ENCODE results near the gene PCDHGA1. TPM values are rescaled to one million over a fixed set of nuclear protein-coding genes. Genes with fewer than 3 reads are reported as not detected.

Gene PCDHGA1
- total RNA-seq, 1 experiment from 2014 or later, result 0.63 TPM

- H3K23ac ChIP-seq (ENCODE audit: insufficient read length, low read depth, low read length), result no peak overlapping the region
- no peak overlapping the region for H2AK5ac ChIP-seq (ENCODE audit: insufficient read length, low read length)
- no peaks in the 10 kb centered on the region; the same call in 1 of the 2 replicates for H3K79me2 ChIP-seq (ENCODE audit: insufficient read depth, low read length)
- no peaks in the 10 kb centered on the region for H3K9me3 ChIP-seq (ENCODE audit: control insufficient read depth, low read depth, low read length)
- Mint-ChIP-seq H3K9me3 (peaks cover 14 to 62% of the 10 kb centered on the region in 2 experiments; a peak in 4 of 5 replicates), H3K4me1 (no peaks in the 10 kb centered on the region), H3K36me3 (ENCODE audit: insufficient read depth in 1 of 3, low read depth in 3 of 3) (peaks cover 0 to 6% (median 0%) of the 10 kb centered on the region in 3 experiments; a peak in 3 of 7 replicates), H3K27me3 (ENCODE audit: low read depth) (no peaks in the 10 kb centered on the region), H3K4me3 (no peak overlapping the region), H3K27ac (no peak overlapping the region)
- no peak overlapping the region for H3K4ac ChIP-seq (ENCODE audit: low read depth, low read length)
- no peak for DNase-seq
- H2AFZ ChIP-seq (ENCODE audit: low read length), result no peak overlapping the region
- no peak overlapping the region for H4K91ac ChIP-seq (ENCODE audit: insufficient read length, low read depth, low read length)
- H3T11ph ChIP-seq (ENCODE audit: low read length), result no peak overlapping the region
- no peak overlapping the region for H4K8ac ChIP-seq (replicated peaks; ENCODE audit: insufficient read length, low read depth, low read length)
- H3K14ac ChIP-seq (ENCODE audit: insufficient read depth, low read length), result no peak overlapping the region
- no peak overlapping the region for H3K56ac ChIP-seq (ENCODE audit: insufficient read length, low read depth, low read length)
- no peak overlapping the region for H2BK12ac ChIP-seq (ENCODE audit: insufficient read length, low read depth, low read length)
- H2BK120ac ChIP-seq (ENCODE audit: low read depth, low read length, poor library complexity, severe bottlenecking), result no peak overlapping the region
- no peak overlapping the region for H4K5ac ChIP-seq (ENCODE audit: insufficient read length, low read depth, low read length)
- no peaks in the 10 kb centered on the region for H4K20me1 ChIP-seq (ENCODE audit: control insufficient read depth, insufficient read depth, insufficient read length)
- WGBS (ENCODE audit: extremely low coverage, insufficient read length, low lambda C conversion rate), result no CpG with 5 or more reads among the region's 1 CpG
- no peak overlapping the region for H3K27ac ChIP-seq (ENCODE audit: insufficient read length, low read depth, low read length)
- no peak overlapping the region for H3K18ac ChIP-seq (ENCODE audit: insufficient read length, low read depth, low read length)
- no peak for TF ChIP-seq CTCF (conservative IDR thresholded peaks at IDR 0.05)
- H3K27me3 ChIP-seq (ENCODE audit: insufficient read depth, low read length), result no peaks in the 10 kb centered on the region
- H3K23me2 ChIP-seq (ENCODE audit: insufficient read length, low read depth, low read length, poor library complexity, severe bottlenecking), result no peaks in the 10 kb centered on the region
- no peak overlapping the region for H3K9ac ChIP-seq (ENCODE audit: extremely low read depth, insufficient read length, low read length)
- H2BK5ac ChIP-seq (ENCODE audit: insufficient read length, low read length), result no peak overlapping the region
- no peaks in the 10 kb centered on the region for H3K79me1 ChIP-seq (ENCODE audit: insufficient read depth, low read depth, low read length, poor library complexity, severe bottlenecking)
- H2BK15ac ChIP-seq (ENCODE audit: low read depth, low read length), result no peak overlapping the region
- no peaks in the 10 kb centered on the region for H3K4me1 ChIP-seq (ENCODE audit: insufficient read depth, low read length)
- no peak overlapping the region for H3K4me2 ChIP-seq (ENCODE audit: insufficient read depth, insufficient read length, low read length)
- H2BK20ac ChIP-seq (ENCODE audit: low read depth, low read length, poor library complexity, severe bottlenecking), result no peak overlapping the region
Observed at GRCh38 chr5:141306630-141307029, 23.7 kb upstream of the PCDHGA1 start.
